Esophagus squamous epithelium (tissue), 4 donors: Measurements from ENCODE around the gene PRRT3.

Source experiments
- POLR2A ChIP-seq, 4 donors: fragments of 450-650 bp; IDR thresholded peaks; one replicate each; pipeline ENCODE4 v1.6.1; 2017; ENCODE audit warnings: antibody characterized with exemption in 4 of 4, mild to moderate bottlenecking in 4 of 4, moderate library complexity in 3 of 4
- TF ChIP-seq, protein P1 (sequence below), 6 experiments: fragments of 450-650 bp in 4 of 6; fragments of 200-600 bp in 2 of 6; sonication (generic) in 2 of 6; IDR thresholded peaks; one replicate each; pipeline ENCODE4 v1.5.1; 2016 to 2019; ENCODE audit warnings: antibody characterized with exemption in 6 of 6, mild to moderate bottlenecking in 4 of 6, moderate library complexity in 4 of 6

DNA sequence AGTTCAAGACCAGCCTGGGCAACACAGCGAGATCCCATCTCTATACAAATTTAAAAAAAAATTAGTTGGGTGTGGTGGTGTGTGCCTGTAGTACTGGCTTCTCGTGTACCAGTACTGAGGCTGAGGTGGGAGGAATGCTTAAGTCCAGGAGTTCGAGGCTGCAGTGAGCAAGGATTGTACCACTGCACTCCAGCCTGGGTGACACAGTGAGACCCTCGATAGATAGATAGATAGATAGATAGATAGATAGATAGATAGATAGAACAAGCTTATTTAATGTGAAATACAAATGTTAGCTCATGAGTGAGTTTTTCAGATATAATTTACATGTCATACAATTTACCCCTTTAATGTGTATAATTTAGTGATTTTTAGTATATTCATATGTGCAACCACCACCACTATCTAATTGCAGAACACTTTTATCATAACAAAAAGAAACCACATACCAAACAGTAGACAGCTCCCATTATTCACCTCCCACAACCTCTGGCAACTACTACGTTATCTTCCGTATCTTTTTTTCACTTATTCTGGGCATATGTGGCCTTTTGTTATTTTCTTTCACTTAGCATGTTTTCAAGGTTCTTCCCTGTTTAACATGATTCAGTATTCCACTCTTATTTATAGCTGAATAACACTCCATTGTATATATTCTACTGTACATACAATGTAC, 13.1 kb upstream of the PRRT3 start:
- TF ChIP-seq POLR2A (IDR thresholded peaks at IDR 0.05) = no peak
- TF ChIP-seq, protein P1, sequence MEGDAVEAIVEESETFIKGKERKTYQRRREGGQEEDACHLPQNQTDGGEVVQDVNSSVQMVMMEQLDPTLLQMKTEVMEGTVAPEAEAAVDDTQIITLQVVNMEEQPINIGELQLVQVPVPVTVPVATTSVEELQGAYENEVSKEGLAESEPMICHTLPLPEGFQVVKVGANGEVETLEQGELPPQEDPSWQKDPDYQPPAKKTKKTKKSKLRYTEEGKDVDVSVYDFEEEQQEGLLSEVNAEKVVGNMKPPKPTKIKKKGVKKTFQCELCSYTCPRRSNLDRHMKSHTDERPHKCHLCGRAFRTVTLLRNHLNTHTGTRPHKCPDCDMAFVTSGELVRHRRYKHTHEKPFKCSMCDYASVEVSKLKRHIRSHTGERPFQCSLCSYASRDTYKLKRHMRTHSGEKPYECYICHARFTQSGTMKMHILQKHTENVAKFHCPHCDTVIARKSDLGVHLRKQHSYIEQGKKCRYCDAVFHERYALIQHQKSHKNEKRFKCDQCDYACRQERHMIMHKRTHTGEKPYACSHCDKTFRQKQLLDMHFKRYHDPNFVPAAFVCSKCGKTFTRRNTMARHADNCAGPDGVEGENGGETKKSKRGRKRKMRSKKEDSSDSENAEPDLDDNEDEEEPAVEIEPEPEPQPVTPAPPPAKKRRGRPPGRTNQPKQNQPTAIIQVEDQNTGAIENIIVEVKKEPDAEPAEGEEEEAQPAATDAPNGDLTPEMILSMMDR (IDR thresholded peaks at IDR 0.05) = no peak
